ENCODE results near the gene SPNS3.

DNA sequence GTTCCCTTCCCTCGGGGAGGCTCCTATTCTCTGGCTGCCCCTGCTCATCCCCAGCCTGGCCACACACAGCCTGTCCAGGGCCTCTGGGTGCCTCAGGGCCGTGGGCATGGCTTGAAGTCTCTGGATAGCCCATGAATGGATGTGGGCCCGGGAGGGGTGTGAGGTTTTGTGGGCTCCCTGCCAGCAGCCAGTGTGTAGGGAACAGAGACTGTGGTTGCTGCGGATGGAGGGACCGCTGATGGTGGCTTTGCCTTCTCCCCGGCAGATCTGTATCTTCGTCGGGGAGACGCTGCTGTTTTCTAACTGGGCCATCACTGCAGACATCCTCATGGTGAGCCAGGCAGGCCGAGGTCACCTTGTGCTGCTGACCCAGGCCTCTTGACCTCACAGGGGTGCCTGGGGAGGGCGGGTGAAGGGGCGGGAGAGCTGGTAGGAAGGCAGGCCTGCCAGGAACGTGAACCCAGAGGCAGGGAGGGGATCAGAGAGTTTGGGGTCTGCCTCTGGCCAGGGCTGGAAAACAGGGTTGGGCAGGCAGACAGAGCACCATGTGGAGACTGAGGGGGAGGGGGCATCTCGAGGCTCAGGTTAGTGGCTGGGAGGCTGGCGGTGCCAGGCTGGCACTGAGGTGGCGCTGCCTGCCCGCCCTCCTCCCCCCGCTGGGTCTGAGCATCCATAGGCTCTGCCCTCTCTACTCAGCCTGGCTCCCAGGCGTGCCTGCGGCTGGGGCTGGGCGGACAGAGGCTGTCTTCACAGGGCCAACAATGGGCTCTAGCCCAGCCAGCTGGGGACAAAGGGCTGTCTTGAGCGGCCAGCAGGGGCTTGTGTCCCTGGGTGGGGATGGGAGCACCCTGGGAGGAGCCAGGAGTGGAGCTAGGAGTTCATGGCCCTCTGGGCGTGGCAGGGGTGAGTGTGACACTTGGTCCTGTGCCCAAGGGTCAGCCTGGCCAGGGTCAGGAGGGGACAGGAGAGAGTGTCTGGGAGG lies 100.1 kb downstream of the SPNS3 start:
- TF ChIP-seq, protein P1, sequence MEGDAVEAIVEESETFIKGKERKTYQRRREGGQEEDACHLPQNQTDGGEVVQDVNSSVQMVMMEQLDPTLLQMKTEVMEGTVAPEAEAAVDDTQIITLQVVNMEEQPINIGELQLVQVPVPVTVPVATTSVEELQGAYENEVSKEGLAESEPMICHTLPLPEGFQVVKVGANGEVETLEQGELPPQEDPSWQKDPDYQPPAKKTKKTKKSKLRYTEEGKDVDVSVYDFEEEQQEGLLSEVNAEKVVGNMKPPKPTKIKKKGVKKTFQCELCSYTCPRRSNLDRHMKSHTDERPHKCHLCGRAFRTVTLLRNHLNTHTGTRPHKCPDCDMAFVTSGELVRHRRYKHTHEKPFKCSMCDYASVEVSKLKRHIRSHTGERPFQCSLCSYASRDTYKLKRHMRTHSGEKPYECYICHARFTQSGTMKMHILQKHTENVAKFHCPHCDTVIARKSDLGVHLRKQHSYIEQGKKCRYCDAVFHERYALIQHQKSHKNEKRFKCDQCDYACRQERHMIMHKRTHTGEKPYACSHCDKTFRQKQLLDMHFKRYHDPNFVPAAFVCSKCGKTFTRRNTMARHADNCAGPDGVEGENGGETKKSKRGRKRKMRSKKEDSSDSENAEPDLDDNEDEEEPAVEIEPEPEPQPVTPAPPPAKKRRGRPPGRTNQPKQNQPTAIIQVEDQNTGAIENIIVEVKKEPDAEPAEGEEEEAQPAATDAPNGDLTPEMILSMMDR (IDR thresholded peaks at IDR 0.05) = no peak
- TF ChIP-seq EZH2 (IDR thresholded peaks at IDR 0.05; ENCODE audit: borderline replicate concordance, insufficient read depth, low read depth, low read length, poor library complexity, severe bottlenecking) = no peak

Data from B cell (primary cell).